Measurements from ENCODE around the gene CYP4F8.
A peak's percentile ranks its signal among the peaks of the same experiment; 100 is the strongest.
"Not testable (repeated sequence)": the region's sequence is repeated elsewhere in the genome, so short reads cannot be mapped to it uniquely, and the experiment has no call there.

Gene CYP4F8

DNA sequence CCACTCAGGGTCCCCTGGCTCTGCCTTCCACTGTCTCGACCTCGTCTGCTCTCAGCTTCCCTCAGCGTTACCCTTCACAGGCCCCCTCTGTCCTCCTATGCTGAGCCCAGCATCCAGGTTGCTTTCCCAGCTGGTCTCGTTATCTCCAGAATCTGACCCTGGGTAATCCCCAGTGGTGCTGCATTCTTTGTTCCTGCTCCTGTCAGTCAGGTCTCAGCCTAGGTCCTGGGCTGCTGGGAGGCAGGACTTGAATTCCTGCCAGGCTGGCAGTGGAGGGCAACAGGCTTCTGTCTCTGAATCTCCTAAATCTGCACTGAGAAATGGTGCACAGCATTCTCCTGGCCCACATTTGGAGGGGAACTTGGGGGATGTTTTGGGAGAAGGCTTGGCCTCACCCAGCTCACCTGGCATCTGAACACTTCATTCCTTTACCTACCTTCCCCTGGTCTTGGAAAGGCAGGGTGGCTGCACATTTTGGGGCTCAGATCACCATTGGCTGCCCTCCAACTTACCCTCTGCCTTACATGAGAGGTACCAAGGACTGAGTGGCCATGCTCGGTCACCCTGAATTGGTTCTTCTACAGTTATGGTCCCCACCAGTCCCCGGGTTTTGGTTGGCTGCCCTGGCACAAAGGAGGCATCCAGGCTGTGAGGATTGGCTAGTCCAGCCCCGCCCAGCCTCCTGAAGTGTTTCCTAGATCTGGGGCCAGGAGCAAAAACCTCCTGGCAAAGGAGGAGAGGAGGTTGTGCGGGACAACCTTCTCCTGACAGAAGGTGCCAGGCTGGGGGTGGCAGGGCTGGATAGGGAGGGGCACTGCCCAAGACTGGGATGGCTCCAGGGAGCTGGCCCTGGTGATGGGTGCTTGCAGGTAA, at the start of gene CYP4F8:
Gene CYP4F8 (plus strand): TSS at position 712 of the 873 bp plus-strand sequence. CDS start 399 bp downstream, outside the sequence.
- no peak for FAIRE-seq

DNA sequence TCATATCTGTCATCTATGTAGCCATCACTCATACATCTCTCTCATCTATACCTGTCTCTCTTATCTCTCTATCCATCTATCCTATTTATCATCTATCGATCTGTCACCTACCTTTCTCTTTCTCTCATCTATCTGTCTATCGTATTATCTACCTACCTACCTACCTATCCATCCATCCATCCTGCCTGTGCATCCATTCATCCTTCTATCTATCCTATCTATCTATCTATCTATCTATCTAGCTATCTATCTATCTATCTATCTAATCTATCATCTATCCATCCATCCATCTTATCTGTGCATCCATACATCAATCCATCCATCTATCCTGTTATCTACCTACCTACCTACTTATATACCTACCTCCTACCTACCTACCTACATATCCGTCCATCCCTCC, 44.6 kb upstream of the CYP4F8 start:
- FAIRE-seq (no peak), DNase-seq (ENCODE audit: insufficient read length, low spot score) (no peak)

More for the DNA sequence above, at the start of gene CYP4F8:
- no peak for DNase-seq (ENCODE audit: insufficient read length, low spot score)

DNA sequence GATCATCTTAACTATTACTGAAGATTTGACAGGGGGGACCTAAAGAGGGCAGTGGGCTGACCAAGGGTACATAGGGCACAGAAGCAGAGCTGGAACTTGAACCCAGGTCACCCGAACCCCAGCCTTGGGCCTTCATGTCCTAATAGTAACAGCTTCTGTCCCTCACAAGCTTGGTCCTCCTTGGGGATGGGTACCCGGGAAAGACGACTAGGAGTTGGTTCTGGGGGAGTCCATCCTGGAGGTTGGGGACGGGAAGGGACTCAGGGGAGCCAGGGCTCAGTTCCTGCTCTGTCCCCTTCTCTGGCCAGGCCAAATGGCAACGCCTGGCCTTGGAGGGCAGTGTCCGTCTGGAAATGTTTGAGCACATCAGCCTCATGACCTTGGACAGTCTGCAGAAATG, 39.6 kb upstream of the CYP4F8 start:
- FAIRE-seq: no peak

DNA sequence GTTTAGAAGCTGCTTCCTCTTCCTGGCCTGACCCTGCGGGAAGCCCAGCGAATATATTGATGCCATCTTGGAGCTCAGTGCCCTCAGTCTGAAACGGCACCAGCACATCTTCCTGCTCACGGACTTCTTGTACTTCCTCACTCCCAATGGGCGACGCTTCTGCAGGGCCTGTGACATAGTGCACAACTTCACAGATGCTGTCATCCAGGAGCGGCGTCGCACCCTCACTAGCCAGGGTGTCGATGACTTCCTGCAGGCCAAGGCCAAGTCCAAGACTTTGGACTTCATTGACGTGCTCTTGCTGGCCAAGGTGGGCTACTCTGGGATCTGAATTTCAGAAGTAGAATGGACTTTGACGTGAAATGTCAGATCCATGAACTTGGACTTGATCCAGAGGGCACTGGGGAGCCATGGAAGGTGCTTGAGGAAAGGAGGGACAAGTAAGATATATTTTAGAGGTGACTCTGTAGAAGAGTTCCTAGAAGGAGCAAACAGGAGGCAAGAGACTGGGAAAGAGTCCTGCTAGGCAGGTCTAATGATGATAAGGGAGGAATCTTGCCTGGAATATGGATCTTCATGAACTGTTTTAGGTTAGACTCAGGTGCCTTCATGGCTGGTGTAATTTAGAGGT, 38.4 kb upstream of the CYP4F8 start:
- DNase-seq (ENCODE audit: insufficient read length, low spot score): no peak
- FAIRE-seq: no peak

More for the DNA sequence above, 39.6 kb upstream of the CYP4F8 start:
- no peak for DNase-seq (ENCODE audit: insufficient read length, low spot score)

GRCh38 chr19:15577184-15577771, 37.7 kb upstream of the CYP4F8 start:
- FAIRE-seq: no peak

GRCh38 chr19:15583346-15583745, 31.7 kb upstream of the CYP4F8 start:
- DNase-seq (ENCODE audit: insufficient read length, low spot score) (no peak), FAIRE-seq (no peak)

More at GRCh38 chr19:15577184-15577771, 37.7 kb upstream of the CYP4F8 start:
- DNase-seq (ENCODE audit: insufficient read length, low spot score): no peak

- FAIRE-seq: no peak
- no peak for DNase-seq (ENCODE audit: insufficient read length, low spot score)
Observed at GRCh38 chr19:15584095-15584494, 30.9 kb upstream of the CYP4F8 start.

DNA sequence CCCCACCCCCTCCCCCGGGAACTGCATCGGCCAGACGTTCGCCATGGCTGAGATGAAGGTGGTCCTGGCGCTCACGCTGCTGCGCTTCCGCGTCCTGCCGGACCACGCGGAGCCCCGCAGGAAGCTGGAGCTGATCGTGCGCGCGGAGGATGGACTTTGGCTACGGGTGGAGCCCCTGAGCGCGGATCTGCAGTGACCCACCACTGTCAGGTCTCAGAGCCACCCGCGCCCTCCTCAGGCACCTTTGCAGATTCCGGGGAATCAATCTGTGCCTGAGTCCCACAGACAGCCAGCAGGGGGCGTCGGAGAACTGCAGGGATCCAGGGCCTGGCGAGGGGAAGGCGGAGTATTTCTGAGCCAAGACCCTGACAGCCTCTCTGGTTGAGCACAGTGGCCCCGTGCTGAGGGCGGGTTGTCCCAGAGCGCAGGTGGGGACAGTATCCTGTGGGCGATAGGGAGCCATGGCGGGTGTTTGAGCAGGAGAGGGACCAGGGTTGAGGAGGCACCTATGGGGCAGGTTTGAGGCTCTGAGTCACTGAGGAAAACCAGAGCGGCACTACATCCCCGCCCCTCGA, 30.4 kb upstream of the CYP4F8 start:
- DNase-seq (ENCODE audit: insufficient read length, low spot score) (peak; percentile 80), FAIRE-seq (peak; percentile 94)

GRCh38 chr19:15587663-15588062, 27.4 kb upstream of the CYP4F8 start:
- DNase-seq (ENCODE audit: insufficient read length, low spot score) (no peak), FAIRE-seq (no peak)

- FAIRE-seq: no peak
- DNase-seq (ENCODE audit: insufficient read length, low spot score): no peak
Observed at GRCh38 chr19:15588265-15588664, 26.8 kb upstream of the CYP4F8 start.

GRCh38 chr19:15589760-15590451, 25.1 kb upstream of the CYP4F8 start:
- no peak for FAIRE-seq

DNA sequence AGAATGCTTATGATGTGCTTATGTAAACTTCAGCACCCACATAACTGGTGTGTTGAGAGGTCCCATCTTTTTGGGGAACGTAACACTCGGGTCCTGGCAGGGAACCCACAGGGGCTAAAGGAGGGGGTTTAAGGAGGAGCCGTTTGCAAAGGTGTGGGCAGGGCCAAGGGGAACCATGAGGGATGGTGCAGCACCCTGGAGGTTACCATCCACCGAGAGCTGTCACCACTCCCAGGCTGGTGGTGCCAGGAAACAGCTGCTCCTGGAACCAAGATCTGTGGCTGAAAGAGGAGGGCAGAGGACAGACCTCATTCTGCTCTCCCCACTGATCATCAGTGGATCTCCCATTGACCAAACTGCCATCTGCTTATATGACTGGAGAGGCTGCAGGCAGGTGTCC, 23.2 kb upstream of the CYP4F8 start:
- DNase-seq (ENCODE audit: insufficient read length, low spot score) (no peak), FAIRE-seq (no peak)

More at GRCh38 chr19:15589760-15590451, 25.1 kb upstream of the CYP4F8 start:
- no peak for DNase-seq (ENCODE audit: insufficient read length, low spot score)

GRCh38 chr19:15592506-15592905, 22.5 kb upstream of the CYP4F8 start:
- not testable (repeated sequence) for FAIRE-seq; DNase-seq (ENCODE audit: insufficient read length, low spot score)

DNA sequence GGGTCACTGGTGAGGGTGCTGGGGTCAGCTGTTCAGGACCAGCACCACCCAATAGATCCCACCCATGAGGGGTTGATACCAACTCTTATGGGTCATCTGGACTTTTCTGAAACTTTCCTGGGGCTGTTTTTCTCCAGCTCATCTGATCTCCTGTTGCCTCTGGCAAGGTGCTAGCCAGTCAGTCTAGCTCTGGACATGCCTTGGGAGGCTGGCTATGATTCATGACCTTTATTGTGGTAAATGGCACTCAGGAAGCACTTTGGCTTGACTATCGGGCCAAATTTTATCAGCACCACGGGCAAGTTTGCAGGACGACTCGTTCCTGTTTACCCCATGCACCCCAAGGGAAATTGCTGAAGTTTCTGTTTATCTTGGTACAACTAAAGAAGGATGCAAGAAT, 21.3 kb upstream of the CYP4F8 start:
- not testable (repeated sequence) for DNase-seq (ENCODE audit: insufficient read length, low spot score); FAIRE-seq

GRCh38 chr19:15595069-15595468, 19.9 kb upstream of the CYP4F8 start:
- no peak for FAIRE-seq
- no peak for DNase-seq (ENCODE audit: insufficient read length, low spot score)

DNA sequence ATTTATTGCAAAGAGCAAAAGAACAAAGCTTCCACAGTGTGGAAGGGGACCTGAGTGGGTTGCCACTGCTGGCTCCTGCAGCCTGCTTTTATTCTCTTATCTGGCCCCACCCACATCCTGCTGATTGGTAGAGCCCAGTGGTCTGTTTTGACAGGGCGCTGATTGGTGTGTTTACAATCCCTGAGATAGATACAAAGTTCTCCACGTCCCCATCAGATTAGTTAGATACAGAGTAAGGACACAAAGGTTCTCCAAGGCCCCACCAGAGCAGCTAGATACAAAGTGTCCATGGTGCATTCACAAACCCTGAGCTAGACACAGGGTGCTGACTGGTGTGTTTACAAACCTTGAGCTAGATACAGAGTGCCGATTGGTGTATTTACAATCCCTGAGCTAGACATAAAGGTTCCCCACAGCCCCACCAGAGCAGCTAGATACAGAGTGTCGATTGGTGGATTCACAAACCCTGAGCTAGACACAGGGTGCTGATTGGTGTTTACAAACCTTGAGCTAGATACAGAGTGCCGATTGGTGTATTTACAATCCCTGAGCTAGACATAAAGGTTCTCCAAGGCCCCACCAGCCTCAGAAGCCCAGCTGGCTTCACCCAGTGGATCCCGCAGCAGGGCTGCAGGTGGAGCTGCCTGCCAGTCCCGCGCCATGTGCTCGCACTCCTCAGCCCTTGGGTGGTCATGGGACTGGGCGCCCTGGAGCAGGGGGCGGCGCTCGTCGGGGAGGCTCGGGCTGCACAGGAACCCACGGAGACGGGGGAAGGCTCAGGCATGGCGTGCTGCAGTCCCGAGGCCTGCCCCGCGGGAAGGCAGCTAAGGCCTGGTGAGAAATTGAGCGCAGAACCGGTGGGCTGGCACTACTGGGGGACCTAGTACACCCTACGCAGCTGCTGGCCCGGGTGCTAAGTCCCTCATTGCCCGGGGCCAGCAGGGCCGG, 6.8 kb upstream of the CYP4F8 start:
- DNase-seq (ENCODE audit: insufficient read length, low spot score); FAIRE-seq: not testable (repeated sequence)

DNA sequence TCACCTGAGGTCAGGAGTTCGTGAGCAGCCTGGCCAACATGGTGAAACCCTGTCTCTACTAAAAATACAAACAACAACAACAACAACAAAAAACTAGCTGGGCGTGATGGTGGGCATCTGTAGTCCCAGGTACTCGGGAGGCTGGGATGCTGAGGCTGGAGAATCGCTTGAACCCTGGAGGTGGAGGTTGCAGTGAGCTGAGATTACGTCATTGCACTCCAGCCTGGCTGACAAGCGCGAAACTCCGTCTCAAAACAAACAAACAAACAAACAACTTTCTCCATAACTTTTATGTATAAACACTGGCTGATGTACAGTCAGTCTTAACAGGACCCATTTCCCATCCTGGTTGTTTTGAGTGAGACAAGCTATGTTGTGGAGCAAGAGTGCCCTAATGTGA, 5.8 kb upstream of the CYP4F8 start:
- no peak for DNase-seq (ENCODE audit: insufficient read length, low spot score)
- no peak for FAIRE-seq

- DNase-seq (ENCODE audit: insufficient read length, low spot score) (no peak), FAIRE-seq (no peak)
Observed at GRCh38 chr19:15612342-15612741, 2.7 kb upstream of the CYP4F8 start.

DNA sequence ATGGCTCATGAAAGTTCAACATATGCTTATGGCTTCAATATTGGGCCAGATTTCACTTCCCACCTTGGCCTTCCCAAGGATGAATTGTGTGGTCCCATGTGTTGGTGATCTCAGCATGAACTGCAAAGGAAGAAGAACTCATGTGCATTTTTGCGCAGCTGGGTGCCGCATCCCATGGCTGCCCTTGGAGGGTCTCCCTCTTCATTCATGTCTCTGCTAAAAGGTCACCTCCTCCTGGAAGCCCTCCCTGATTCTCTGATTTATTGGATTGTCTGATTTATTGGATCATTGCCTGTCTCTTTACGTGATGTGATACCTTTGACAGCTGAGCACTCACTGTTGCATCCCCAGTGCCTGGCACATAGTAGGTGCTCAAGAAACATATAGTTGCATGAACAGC, 1.7 kb upstream of the CYP4F8 start:
- no peak for FAIRE-seq

More for the DNA sequence above, 1.7 kb upstream of the CYP4F8 start:
- no peak for DNase-seq (ENCODE audit: insufficient read length, low spot score)
